Pancreas (tissue), 10 donors: Measurements from ENCODE around the gene NPHP1. TPM values are rescaled to one million over a fixed set of nuclear protein-coding genes. Genes with fewer than 3 reads are reported as not detected.
"Not testable (repeated sequence)": the region's sequence is repeated elsewhere in the genome, so short reads cannot be mapped to it uniquely, and the experiment has no call there.

ENCODE experiments used
- ATAC-seq, 4 donors: fragments of 200-7000 bp; cut with Tn5 transposase; one replicate each; pipeline versions ENCODE4 v1.8.0 to v1.9.1; 2020; ENCODE audit warnings: mild to moderate bottlenecking in 4 of 4, moderate library complexity in 4 of 4
- DNase-seq, 6 donors: peaks; one replicate each; pipeline ENCODE4 v3.0.0-alpha.2; 2020
- FAIRE-seq: peaks from 2 replicates; lab custom pipeline; 2012; peaks lifted over from hg19 to GRCh38; lab: Jason Lieb, UNC
- H3K27ac ChIP-seq, 4 donors: fragments of 200-600 bp; sonication (generic); 1 replicate in 3 of 4; 2 replicates in 1 of 4; pipeline versions ENCODE4 v1.5.0 to v1.8.0; 2020
- H3K27me3 ChIP-seq, 4 donors: fragments of 200-600 bp; one replicate each; pipeline ENCODE4 v1.8.0; 2021
- H3K36me3 ChIP-seq, 3 donors: fragments of 200-600 bp; sonication (generic) in 1 of 3; one replicate each; pipeline versions ENCODE4 v1.5.0 to v1.8.0; 2020 to 2021
- H3K4me1 ChIP-seq, 3 donors: fragments of 200-600 bp; one replicate each; pipeline ENCODE4 v1.8.0; 2021
- H3K4me3 ChIP-seq, 4 donors: fragments of 200-600 bp; sonication (generic) in 2 of 4; one replicate each; pipeline versions ENCODE4 v1.5.0 to v1.8.0; 2020 to 2021
- H3K9me3 ChIP-seq, 4 donors: fragments of 200-600 bp; one replicate each; pipeline ENCODE4 v1.8.0; 2021
- WGBS, 2 donors: extraction: QIAGEN DNeasy Blood & Tissue Kit; methylation state at CpG; one replicate each; pipeline ENCODE4 v1.1.7; 2013; 5-methylcytosine and 5-hydroxymethylcytosine counted together
- intact Hi-C, 3 donors: fragments of 100-400 bp; cut with DNase I; formaldehyde crosslinking; loops; one replicate each; pipeline versions ENCODE4 v1.11.1 to v1.14.2; 2022
- polyA plus RNA-seq, 2 donors: library from polyadenylated mRNA; stranded (reverse); fragments of 200-250 nt; gene quantifications; one replicate each; pipeline ENCODE4 v1.2.3, GENCODE V29; 2013
- total RNA-seq, 6 donors: library from RNA; stranded (reverse); fragmentation: NEBNext Ultra II Directional in 4 of 6; extraction: Animal tissue kit (Norgen Biotek cat#: 25700) in 4 of 6; gene quantifications; one replicate each; pipeline versions ENCODE4 v1.2.1 to v1.2.4, GENCODE V29; 2021 to 2023
- TF ChIP-seq, protein P1 (sequence below), 4 donors: fragments of 200-600 bp; sonication (generic) in 3 of 4; IDR thresholded peaks; one replicate each; pipeline versions ENCODE4 v1.5.0 to v1.8.0; 2021; ENCODE audit warnings: antibody characterized with exemption in 4 of 4
- donor health status: healthy with polysubstance abuse.
- donor health status: DM: no; HTN: no; CAD: no; lungs with moderate emphysema.
- donor health status: DM: no; HTN: no; CAD: no.
- donor health status: control.
- donor health status: control.
- donor health status: Bipolar disorder and iron deficiency.
- donor health status: DM: yes; HTN: yes; CAD: no.
- donor health status: DM: no; HTN: no; CAD: no.
- donor health status: DM: no; HTN: no; CAD: no.
- donor health status: DM: yes; HTN: yes; CAD: no.

The NPHP1 gene
- total and polyA plus RNA-seq, 8 donors = 1.2 to 9.2 (median 2.5) TPM

DNA sequence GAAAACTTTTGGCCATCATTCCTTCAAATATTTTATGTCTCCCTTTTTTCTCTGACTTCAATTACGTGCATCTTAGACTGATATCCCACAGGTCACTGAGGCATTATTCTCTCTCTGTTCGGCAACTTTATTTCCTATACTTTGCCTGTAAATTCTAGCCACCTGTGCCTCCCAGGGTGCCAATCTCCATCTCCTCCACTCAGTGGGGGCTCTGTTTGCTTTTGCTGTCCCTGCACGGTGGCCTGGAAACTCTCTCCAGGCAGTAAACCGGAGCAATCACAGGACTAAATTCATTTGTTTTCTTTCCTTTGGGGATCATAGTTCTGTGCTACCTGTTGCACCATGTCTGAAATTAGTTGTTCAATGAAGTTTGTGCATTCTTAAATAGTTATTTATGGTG is 17.1 kb upstream of the NPHP1 start:
- Histone ChIP-seq H3K4me1 (no peaks in the 10 kb centered on the region), H3K4me3 (no peak overlapping the region), H3K36me3 (no peaks in the 10 kb centered on the region), H3K27me3 (peaks cover 0 to 10% (median 3%) of the 10 kb centered on the region in 4 donors), H3K27ac (no peak overlapping the region), H3K9me3 (no peaks in the 10 kb centered on the region)
- 53 to 57% methylated on average over 4 of the region's 4 CpGs for WGBS, 2 donors
- TF ChIP-seq, protein P1, sequence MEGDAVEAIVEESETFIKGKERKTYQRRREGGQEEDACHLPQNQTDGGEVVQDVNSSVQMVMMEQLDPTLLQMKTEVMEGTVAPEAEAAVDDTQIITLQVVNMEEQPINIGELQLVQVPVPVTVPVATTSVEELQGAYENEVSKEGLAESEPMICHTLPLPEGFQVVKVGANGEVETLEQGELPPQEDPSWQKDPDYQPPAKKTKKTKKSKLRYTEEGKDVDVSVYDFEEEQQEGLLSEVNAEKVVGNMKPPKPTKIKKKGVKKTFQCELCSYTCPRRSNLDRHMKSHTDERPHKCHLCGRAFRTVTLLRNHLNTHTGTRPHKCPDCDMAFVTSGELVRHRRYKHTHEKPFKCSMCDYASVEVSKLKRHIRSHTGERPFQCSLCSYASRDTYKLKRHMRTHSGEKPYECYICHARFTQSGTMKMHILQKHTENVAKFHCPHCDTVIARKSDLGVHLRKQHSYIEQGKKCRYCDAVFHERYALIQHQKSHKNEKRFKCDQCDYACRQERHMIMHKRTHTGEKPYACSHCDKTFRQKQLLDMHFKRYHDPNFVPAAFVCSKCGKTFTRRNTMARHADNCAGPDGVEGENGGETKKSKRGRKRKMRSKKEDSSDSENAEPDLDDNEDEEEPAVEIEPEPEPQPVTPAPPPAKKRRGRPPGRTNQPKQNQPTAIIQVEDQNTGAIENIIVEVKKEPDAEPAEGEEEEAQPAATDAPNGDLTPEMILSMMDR (IDR thresholded peaks at IDR 0.05) = no peak
- ATAC-seq (no peak), FAIRE-seq (no peak), DNase-seq (no peak)
- intact Hi-C loops = no loop called here

DNA sequence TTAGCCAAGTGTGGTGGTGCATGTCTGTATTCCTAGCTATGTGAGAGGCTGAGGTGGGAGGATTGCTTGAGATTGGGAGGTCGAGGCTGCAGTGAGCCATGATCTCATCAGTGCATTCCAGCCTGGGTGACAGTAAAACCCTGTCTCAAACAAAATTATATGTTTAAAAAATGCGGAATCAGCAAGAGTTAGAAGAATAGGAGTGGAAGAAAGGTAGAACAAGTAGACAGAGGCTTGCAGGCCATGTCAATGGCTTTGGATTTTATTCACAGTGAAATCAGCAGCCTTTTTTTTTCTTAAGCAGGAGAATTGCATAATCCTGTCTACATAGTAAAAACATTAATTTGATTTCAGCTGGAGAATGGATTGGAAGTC is 15.4 kb upstream of the NPHP1 start:
- Histone ChIP-seq H3K4me3 (no peak overlapping the region), H3K4me1 (no peaks in the 10 kb centered on the region), H3K27me3 (peaks cover 0 to 6% (median 1%) of the 10 kb centered on the region in 4 donors), H3K36me3 (no peaks in the 10 kb centered on the region), H3K9me3 (no peaks in the 10 kb centered on the region), H3K27ac (no peak overlapping the region)
- FAIRE-seq (no peak), DNase-seq (no peak), ATAC-seq (no peak)
- intact Hi-C loops = no loop called here
- 73 to 75% methylated on average over 2 of the region's 2 CpGs for WGBS, 2 donors
- TF ChIP-seq, protein P1 (IDR thresholded peaks at IDR 0.05) = no peak

GRCh38 chr2:110219496-110220189 is 14.8 kb upstream of the NPHP1 start:
- no peak for ATAC-seq
- TF ChIP-seq, protein P1 (IDR thresholded peaks at IDR 0.05) = no peak
- no peak for DNase-seq
- Histone ChIP-seq H3K36me3 (no peaks in the 10 kb centered on the region), H3K9me3 (no peaks in the 10 kb centered on the region), H3K4me1 (no peaks in the 10 kb centered on the region), H3K27ac (no peak overlapping the region), H3K4me3 (no peak overlapping the region), H3K27me3 (peaks cover 0 to 6% (median 0%) of the 10 kb centered on the region in 4 donors)
- no peak for FAIRE-seq
- intact Hi-C loops = no loop called here
- WGBS, 2 donors = 12 to 38% methylated on average over 1 of the region's 1 CpG

GRCh38 chr2:110218889-110219288 is 14.1 kb upstream of the NPHP1 start:
- FAIRE-seq, H3K27ac ChIP-seq, intact Hi-C loops, DNase-seq, H3K27me3 ChIP-seq, ATAC-seq, H3K4me3 ChIP-seq, H3K4me1 ChIP-seq, H3K9me3 ChIP-seq, H3K36me3 ChIP-seq: not testable (repeated sequence)
- WGBS, 2 donors = 70 to 75% methylated on average over 7 of the region's 7 CpGs

DNA sequence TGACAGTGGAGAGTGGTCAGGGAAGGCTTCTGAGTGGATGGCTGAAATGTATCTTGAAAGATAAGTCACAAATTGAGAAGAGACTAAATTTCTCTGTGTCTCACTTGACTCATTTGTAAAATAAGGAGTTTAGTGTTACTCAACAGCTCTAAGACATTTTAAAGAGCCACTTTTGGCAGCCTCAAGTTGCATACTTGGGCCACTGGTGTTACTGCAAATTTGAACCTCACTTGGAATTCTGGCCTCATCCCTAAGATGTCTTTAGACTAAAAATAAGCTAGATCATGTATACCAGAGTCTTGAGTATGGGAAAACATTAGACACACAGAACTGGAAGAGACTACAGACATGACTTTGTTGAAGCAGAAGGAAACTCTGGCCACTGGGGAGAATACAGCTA is 12.0 kb upstream of the NPHP1 start:
- Histone ChIP-seq H3K4me3 (no peak overlapping the region), H3K36me3 (no peaks in the 10 kb centered on the region), H3K4me1 (peaks cover 0 to 3% (median under 1%) of the 10 kb centered on the region in 3 donors), H3K27me3 (peaks cover 0 to under 1% (median 0%) of the 10 kb centered on the region in 4 donors), H3K27ac (no peak overlapping the region), H3K9me3 (no peaks in the 10 kb centered on the region)
- intact Hi-C loops = no loop called here
- DNase-seq (no peak), ATAC-seq (no peak), FAIRE-seq (no peak)
- TF ChIP-seq, protein P1 (IDR thresholded peaks at IDR 0.05) = no peak
